GM18499 (cell line): Measurements from ENCODE around the gene SLC38A11.
"Not testable (repeated sequence)": the region's sequence is repeated elsewhere in the genome, so short reads cannot be mapped to it uniquely, and the experiment has no call there.

ENCODE experiments used
- ATAC-seq: cut with Tn5 transposase; IDR thresholded peaks from one replicate; pipeline ENCODE4 v1.9.1; 2021; ENCODE audit warnings: moderate number of reproducible peaks; ENCODE audit not compliant: insufficient read depth, unreplicated experiment

Gene SLC38A11

DNA sequence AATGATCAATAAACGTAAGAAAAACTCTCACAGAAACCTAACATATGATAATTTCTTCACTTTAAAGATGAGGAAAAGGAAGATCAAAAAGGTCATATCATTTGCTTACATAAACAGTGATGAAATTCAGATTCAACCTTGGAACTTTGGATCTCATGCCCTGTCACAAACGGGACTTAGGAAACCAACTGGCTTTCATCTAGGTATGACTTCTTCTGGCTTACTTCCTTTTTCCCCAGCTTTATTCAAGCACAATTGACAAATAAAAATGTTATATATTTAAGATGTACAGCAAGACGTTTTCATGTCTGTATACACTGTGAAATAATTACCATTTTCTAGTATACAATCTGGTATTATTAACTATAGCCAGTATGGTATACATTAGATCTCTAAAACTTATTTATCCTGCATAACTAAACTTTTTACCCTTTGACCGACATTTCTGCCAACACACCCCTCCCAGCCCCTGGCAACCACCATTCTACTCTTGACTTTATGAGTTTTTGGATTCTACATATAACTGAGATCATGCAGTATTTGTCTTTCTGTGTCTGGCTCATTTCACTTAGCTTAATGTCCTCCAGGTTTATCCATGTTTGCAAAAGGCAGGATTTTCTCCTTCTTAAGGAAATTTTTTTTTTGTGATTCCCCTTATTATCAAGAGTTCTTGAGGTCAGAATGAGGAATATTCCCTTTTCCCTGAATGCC lies 67.7 kb downstream of the SLC38A11 start:
- no peak for ATAC-seq

DNA sequence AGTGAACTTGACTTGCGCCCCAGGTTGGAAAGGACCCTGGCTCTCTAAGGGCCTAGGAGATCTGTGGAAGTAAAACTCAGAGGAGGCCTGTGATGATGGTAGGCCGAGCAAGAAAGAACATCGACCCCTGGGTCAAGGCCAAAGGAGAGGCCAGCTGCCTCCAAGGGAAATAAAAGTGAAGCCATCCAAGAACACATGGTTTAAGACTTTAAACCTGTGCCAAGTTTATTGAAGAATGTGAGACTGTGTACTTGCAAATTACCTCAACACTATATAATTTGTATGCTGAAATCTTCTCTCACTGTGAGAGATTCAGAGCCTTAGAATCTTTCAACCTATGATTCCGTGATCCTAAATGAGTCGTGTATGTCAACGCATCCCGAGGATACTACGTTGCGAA lies 73.0 kb downstream of the SLC38A11 start:
- no peak for ATAC-seq

- ATAC-seq, result no peak
Measured at GRCh38 chr2:164881524-164881923, 73.8 kb downstream of the SLC38A11 start.

- ATAC-seq, result no peak
Measured at GRCh38 chr2:164879901-164880535, 75.3 kb downstream of the SLC38A11 start.

DNA sequence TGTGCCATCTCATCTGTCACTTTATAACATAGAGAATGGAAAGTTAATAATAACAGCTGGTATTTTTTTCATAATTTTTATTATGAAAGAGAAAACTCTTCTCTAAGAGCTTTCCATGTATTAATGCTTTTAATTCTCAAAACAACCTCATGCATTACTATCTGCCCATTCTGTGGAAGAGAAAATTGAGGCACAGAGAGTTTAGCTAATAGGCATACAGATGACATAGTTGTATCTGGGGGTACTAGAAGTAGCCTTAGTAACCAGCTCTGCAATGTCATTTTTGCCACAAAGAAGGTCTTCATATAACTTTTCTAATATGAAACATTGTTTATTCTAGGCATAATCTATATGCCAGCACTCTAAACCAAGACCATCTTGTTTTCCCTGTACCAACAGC lies 77.4 kb downstream of the SLC38A11 start:
- no peak for ATAC-seq

DNA sequence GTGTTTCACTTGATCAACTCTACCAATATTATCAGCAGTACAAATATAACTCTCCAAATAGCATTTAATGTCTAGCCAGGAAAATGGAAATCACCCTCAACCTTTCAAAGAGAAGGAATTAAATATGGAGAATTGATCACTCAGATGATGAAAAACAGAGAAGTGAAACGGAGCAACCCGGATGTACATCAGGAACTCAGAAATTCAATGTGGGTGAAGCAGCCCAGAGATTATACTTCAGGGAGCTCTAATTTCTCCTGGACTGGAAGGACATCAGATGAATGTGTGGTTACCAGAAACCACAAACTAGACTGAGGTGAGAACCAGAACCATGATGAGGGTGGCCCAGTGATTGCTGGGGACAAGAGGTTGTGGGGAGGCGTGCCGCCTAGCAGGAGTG lies 78.2 kb downstream of the SLC38A11 start:
- no peak for ATAC-seq

- ATAC-seq, result no peak
Measured at GRCh38 chr2:164875334-164876205, 79.8 kb downstream of the SLC38A11 start.

DNA sequence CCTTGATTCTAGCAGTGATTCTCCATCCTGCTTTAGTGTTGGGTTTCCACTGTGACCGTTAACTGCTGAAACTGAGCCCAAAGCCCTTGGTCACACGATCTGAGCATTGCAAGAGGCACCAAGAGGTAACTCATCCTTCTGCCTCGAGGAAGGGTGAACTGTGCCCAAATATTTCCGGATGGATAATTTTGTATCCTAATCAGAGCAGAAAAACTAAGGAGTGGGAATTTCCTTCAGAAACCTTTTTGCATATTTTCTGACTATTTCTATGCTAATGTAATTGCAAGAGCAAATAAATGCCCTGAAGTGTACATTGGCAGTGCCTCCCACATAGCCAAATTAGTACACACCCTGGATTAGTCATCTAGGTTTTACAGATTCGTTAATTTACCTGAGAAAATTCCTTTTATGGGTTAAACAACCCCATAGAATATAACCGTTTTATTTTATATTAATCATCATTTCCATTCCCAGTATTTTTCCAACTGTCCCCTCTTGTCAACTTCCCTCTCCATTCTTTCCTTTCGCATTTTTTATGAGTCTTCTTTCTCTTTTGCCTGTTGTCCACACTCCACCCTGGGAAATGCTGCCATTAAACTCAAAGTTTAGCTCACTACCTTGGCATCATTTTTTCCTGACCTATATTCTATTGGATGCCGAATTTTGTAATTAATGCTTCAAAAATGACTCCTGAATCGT lies 82.0 kb downstream of the SLC38A11 start:
- no peak for ATAC-seq

DNA sequence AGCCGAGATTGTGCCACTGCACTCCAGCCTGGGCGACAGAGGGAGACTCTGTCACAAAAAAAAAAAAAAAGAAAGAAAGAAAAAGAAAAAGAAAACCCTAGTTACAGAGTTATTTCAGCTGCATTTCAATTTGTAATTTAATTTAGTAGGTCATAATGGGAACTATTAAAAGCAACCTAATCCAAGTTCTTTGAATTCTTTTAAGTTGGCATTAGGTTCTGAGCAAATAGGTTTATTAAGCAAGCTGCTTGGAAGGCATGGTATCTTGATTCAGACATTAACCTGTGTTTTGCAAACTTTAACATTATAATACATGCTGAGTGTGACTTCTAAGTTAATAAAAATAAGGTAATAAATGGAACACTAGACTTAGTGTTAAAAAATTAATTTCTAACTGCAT lies 83.9 kb downstream of the SLC38A11 start:
- ATAC-seq, result no peak

GRCh38 chr2:164869420-164869772 lies 85.9 kb downstream of the SLC38A11 start:
- no peak for ATAC-seq

- no peak for ATAC-seq
Measured at GRCh38 chr2:164868563-164869419, 86.5 kb downstream of the SLC38A11 start.

DNA sequence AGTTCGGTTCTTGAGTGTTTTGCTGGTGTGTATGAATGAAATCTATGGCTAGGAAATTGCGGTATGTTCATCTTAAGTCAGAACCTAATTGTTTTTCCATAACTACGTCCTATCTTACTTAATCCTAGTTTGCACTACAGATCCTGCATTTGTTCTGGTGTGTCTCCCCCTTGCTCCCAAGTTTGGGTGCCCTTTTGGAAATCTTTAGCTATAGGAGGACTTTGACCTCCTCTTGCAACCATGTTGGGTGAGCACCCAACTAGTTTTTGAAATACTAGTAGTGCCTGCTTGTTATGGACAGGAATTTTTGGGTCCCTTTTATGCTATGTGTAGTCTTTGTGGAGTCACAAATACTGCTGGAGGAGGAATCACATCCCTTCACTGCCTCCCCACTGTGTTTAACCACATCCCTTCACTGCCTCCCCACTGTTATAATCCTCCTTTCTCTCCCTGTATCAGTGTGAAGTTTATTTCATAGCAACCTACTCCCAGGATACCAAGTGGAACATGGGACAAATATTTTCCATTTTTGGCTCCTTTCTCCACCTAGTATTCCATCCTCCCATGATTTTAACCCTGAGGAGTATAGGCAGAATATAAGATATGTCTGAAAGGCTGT lies 87.4 kb downstream of the SLC38A11 start:
- no peak for ATAC-seq

GRCh38 chr2:164866381-164866780 lies 88.9 kb downstream of the SLC38A11 start:
- not testable (repeated sequence) for ATAC-seq

GRCh38 chr2:164860694-164861042 lies 94.7 kb downstream of the SLC38A11 start:
- ATAC-seq, result no peak

DNA sequence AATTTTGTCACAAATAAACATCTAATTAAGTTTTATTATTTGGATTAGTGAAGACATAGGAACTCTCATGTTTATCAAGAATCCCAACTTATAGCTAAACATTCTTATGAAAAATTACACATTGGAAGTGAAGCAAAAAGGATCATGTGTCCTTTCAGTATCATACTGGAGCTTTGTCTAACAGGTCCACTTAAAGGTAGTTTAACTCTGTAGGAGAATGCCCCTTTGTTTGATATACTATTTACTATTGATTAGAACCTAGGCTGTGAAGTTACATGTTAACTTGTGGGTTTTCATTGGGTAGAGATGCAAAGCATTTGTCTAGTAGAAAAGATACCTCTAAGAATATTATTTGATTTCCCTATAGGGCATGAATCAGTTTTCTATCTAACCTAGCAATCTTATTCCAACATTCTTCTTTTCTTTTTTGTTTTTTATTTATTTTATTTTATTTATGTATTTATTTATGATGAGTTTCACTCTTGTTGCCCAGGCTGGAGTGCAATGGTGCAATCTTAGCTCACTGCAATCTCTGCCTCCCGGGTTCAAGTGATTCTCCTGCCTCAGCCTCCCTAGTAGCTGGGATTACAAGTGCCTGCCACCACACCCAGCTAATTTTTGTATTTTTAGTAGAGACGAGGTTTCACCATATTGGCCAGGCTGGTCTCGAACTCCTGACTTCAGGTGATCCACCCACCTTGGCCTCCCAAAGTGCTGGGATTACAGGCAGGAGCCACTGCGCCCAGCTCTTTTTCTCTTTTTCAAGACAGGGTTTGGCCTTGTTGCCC lies 95.2 kb downstream of the SLC38A11 start:
- ATAC-seq, result not testable (repeated sequence)

GRCh38 chr2:164859251-164859818 lies 96.0 kb downstream of the SLC38A11 start:
- no peak for ATAC-seq

DNA sequence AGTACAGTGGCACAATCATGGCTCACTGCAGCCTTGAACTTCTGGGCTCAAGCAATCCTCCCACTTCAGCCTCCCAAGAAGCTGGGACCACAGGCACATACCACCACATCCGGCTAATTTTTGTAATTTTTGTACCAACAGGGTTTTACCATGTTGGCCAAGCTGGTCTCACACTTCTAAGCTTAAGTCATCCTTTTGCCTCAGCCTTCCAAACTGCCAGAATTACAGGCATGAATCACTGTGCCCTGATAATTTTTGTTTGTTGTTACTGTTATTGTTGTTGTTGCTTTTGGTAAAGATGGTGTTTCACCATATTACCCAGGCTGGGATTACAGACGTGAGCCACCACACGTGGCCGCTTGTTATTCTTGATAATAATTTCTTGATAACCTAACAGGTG lies 103.2 kb downstream of the SLC38A11 start:
- no peak for ATAC-seq

GRCh38 chr2:164850235-164850634 lies 105.1 kb downstream of the SLC38A11 start:
- ATAC-seq, result no peak
